A673 (cell line): Measurements from ENCODE around the gene GTPBP10. TPM values are rescaled to one million over a fixed set of nuclear protein-coding genes. Genes with fewer than 3 reads are reported as not detected.

Experiments used
- BruUV-seq: library from RNA; stranded (reverse); fragments of 400-500 nt; replicated peaks from 2 replicates; lab custom pipeline; 2021; lab: Mats Ljungman, UMichigan
- CTCF ChIA-PET: fragments of 300-600 bp; sonication (Branson Sonifier 250); formaldehyde crosslinking; loops from one replicate; lab custom pipeline; 2022; ENCODE audit warnings: antibody characterized with exemption; lab: Charles Lee
- POLR2A ChIA-PET: fragments of 300-600 bp; sonication (Branson Sonifier 250); formaldehyde crosslinking; loops from one replicate; lab custom pipeline; 2022; ENCODE audit warnings: antibody characterized with exemption; ENCODE audit not compliant: low non-redundant PET; lab: Charles Lee
- DNase-seq: peaks from one replicate; pipeline ENCODE4 v3.0.0-alpha.2; 2015; ENCODE audit warnings: low spot score
- H3K27ac ChIP-seq: fragments of 200-600 bp; sonication (generic); 2 replicates; pipeline ENCODE4 v1.5.1; 2016; ENCODE audit warnings: mixed run types, low read depth, mild to moderate bottlenecking, mixed read lengths, antibody characterized with exemption, low read length; ENCODE audit not compliant: poor library complexity, severe bottlenecking
- H3K27me3 ChIP-seq: fragments of 200-600 bp; sonication (generic); replicated peaks from 2 replicates; pipeline ENCODE4 v1.6.1; 2017; ENCODE audit warnings: mixed run types, low read depth, mild to moderate bottlenecking, mixed read lengths, antibody characterized with exemption, low read length; ENCODE audit not compliant: insufficient read depth, poor library complexity
- H3K36me3 ChIP-seq: fragments of 200-600 bp; sonication (generic); 2 replicates; pipeline ENCODE4 v1.6.1; 2016; ENCODE audit warnings: mixed run types, mild to moderate bottlenecking, mixed read lengths, antibody characterized with exemption, low read length; ENCODE audit not compliant: insufficient read depth, poor library complexity, severe bottlenecking
- H3K4me1 ChIP-seq: fragments of 200-600 bp; sonication (generic); 2 replicates; pipeline ENCODE4 v1.6.1; 2017; ENCODE audit warnings: mixed run types, mild to moderate bottlenecking, mixed read lengths, antibody characterized with exemption, low read length; ENCODE audit not compliant: insufficient read depth, poor library complexity, severe bottlenecking
- H3K4me3 ChIP-seq: fragments of 200-600 bp; sonication (generic); 2 replicates; pipeline ENCODE4 v1.5.1; 2016; ENCODE audit warnings: low read depth, mixed run types, mild to moderate bottlenecking, mixed read lengths, low read length; ENCODE audit not compliant: poor library complexity, severe bottlenecking
- H3K9me3 ChIP-seq: fragments of 200-600 bp; sonication (generic); 2 replicates; pipeline ENCODE4 v1.6.1; 2016; ENCODE audit warnings: mixed run types, low read depth, mild to moderate bottlenecking, mixed read lengths, antibody characterized with exemption, low read length; ENCODE audit not compliant: poor library complexity, severe bottlenecking
- EZH2 ChIP-seq: fragments of 200-600 bp; sonication (generic); IDR thresholded peaks from 2 replicates; pipeline ENCODE4 v1.6.1; 2017; ENCODE audit warnings: borderline replicate concordance, low read depth, mild to moderate bottlenecking, mixed read lengths, antibody characterized with exemption, low read length; ENCODE audit not compliant: poor library complexity, severe bottlenecking
- intact Hi-C: fragments of 100-400 bp; cut with micrococcal nuclease; formaldehyde crosslinking; loops from one replicate; pipeline ENCODE4 v1.10.0; 2022; ENCODE audit not compliant: unreplicated experiment
- total RNA-seq: library from RNA; stranded (reverse); gene quantifications from 2 replicates; pipeline ENCODE4 v1.2.3, GENCODE V29; 2021
- TF ChIP-seq, protein P1 (sequence below): fragments of 300-800, 200-600 bp; sonication (generic); conservative IDR thresholded peaks from 2 replicates; pipeline ENCODE4 v1.5.1; 2017; ENCODE audit warnings: low read depth, mild to moderate bottlenecking, antibody characterized with exemption, low read length, moderate library complexity, mixed read lengths

The GTPBP10 gene
- total RNA-seq, 1 experiment from 2014 or later: 34.7 TPM

DNA sequence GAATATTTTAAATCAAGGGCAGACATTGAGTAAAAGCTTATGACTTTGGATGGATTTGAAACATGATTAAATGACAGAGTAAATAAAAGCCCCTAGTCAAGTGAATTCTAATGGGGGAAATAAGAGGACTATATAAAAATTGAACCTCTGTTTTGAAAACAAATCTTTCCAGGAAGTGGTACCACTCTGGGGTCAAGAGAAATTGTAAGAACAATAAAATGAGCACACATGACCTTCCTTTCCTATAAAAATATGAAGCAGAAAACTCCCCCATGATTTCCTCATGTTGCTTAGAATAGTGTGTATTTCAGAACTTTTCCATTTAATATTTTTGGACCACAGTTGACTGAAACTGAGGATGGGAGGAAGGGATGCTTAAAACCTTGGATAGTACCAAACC, 44.4 kb downstream of the GTPBP10 start:
- Histone ChIP-seq H3K27ac (no peak overlapping the region), H3K4me3 (no peak overlapping the region), H3K36me3 (no peaks in the 10 kb centered on the region), H3K9me3 (no peaks in the 10 kb centered on the region), H3K27me3 (no peaks in the 10 kb centered on the region), H3K4me1 (no peaks in the 10 kb centered on the region)
- POLR2A ChIA-PET: no interaction called here
- no TSS peak for BruUV-seq
- DNase-seq: no peak
- CTCF ChIA-PET: no interaction called here
- no peak for TF ChIP-seq EZH2
- TF ChIP-seq, protein P1, sequence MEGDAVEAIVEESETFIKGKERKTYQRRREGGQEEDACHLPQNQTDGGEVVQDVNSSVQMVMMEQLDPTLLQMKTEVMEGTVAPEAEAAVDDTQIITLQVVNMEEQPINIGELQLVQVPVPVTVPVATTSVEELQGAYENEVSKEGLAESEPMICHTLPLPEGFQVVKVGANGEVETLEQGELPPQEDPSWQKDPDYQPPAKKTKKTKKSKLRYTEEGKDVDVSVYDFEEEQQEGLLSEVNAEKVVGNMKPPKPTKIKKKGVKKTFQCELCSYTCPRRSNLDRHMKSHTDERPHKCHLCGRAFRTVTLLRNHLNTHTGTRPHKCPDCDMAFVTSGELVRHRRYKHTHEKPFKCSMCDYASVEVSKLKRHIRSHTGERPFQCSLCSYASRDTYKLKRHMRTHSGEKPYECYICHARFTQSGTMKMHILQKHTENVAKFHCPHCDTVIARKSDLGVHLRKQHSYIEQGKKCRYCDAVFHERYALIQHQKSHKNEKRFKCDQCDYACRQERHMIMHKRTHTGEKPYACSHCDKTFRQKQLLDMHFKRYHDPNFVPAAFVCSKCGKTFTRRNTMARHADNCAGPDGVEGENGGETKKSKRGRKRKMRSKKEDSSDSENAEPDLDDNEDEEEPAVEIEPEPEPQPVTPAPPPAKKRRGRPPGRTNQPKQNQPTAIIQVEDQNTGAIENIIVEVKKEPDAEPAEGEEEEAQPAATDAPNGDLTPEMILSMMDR: no peak
- intact Hi-C loops: no loop called here

DNA sequence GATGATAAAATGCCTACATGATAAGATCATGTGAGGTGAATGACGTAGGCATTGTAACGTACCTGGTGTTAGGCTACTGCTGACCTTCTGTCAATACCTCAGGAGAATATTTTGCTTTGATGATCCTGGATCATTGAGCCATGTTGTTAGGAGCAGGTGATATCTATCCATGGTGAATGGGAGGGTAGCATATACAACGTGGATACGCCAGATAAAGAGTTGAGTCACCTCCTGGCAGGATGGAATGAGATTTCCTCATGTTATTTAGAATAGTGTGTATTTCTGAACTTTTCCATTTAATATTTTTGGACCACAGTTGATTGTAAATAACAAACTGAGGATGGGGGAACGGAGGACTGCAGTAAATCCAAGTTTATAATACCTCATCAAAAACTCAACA, 45.0 kb downstream of the GTPBP10 start:
- BruUV-seq: no TSS peak
- intact Hi-C loops: no loop called here
- Histone ChIP-seq H3K4me3 (no peak overlapping the region), H3K4me1 (no peaks in the 10 kb centered on the region), H3K27me3 (no peaks in the 10 kb centered on the region), H3K27ac (no peak overlapping the region), H3K36me3 (no peaks in the 10 kb centered on the region), H3K9me3 (no peaks in the 10 kb centered on the region)
- TF ChIP-seq, protein P1: no peak
- no peak for TF ChIP-seq EZH2
- ChIA-PET POLR2A (no interaction called here), CTCF (no interaction called here)
- no peak for DNase-seq

DNA sequence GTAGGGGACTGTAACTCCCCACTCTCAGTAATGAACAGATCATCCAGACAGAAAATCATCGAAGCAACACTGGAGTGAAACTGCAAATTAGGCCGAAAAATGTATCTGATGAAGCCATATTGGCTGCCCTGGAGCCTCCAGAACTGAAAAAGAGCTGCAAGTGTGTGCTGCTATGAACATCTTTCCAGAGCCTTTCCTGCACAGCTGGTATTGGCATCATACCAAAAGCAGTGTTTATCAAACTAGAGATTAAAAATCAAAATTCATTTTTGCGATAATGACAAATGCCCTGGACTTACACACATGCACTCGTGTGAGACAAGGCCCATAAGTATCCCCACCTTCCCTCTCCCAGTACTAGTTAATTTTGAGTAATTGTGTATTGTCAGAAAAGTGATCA, 49.9 kb downstream of the GTPBP10 start:
- Histone ChIP-seq H3K36me3 (no peaks in the 10 kb centered on the region), H3K4me3 (no peak overlapping the region), H3K27ac (no peak overlapping the region), H3K9me3 (no peaks in the 10 kb centered on the region), H3K4me1 (peaks cover 9% of the 10 kb centered on the region), H3K27me3 (no peaks in the 10 kb centered on the region)
- intact Hi-C loops: no loop called here
- POLR2A ChIA-PET: no interaction called here
- no TSS peak for BruUV-seq
- CTCF ChIA-PET: no interaction called here
- TF ChIP-seq EZH2: no peak
- TF ChIP-seq, protein P1: no peak
- DNase-seq: no peak
